GM18526 (cell line): ENCODE results near the gene LRATD1.

Experiments used
- POLR2A ChIP-seq: IDR thresholded peaks from 3 replicates; pipeline ENCODE4 v1.6.1; 2011; ENCODE audit not compliant: insufficient read length; ENCODE audit errors: extremely low read depth

The LRATD1 gene

GRCh38 chr2:14675489-14675888, 43.0 kb downstream of the LRATD1 start:
- TF ChIP-seq POLR2A = no peak

GRCh38 chr2:14676371-14676770, 43.9 kb downstream of the LRATD1 start:
- TF ChIP-seq POLR2A = no peak

GRCh38 chr2:14677039-14677438, 44.5 kb downstream of the LRATD1 start:
- no peak for TF ChIP-seq POLR2A

GRCh38 chr2:14678761-14679160, 46.2 kb downstream of the LRATD1 start:
- no peak for TF ChIP-seq POLR2A

GRCh38 chr2:14681608-14682007, 49.1 kb downstream of the LRATD1 start:
- no peak for TF ChIP-seq POLR2A
